ENCODE data around the gene EIF3L.

DNA sequence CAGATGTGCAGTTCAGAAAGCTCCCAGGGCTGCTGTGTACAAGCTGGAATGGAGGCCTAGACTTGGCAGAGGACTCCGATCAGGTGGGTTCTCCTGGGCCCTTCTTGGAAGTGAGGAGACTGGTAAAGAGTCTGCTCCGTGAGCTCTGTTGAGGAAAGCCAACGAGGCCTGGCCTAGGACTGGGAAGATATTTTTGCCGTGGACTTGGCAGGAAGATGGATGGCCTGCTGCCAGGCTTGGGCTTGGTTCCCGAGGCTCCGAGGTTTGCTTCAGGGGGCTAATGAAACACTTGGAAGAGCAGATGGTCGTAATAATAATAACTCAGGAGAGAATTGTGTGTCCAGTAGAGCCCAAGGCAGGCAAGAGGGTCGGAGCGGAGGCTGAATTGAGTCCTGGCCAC lies 22.2 kb upstream of the EIF3L start:
- TF ChIP-seq, protein P1, sequence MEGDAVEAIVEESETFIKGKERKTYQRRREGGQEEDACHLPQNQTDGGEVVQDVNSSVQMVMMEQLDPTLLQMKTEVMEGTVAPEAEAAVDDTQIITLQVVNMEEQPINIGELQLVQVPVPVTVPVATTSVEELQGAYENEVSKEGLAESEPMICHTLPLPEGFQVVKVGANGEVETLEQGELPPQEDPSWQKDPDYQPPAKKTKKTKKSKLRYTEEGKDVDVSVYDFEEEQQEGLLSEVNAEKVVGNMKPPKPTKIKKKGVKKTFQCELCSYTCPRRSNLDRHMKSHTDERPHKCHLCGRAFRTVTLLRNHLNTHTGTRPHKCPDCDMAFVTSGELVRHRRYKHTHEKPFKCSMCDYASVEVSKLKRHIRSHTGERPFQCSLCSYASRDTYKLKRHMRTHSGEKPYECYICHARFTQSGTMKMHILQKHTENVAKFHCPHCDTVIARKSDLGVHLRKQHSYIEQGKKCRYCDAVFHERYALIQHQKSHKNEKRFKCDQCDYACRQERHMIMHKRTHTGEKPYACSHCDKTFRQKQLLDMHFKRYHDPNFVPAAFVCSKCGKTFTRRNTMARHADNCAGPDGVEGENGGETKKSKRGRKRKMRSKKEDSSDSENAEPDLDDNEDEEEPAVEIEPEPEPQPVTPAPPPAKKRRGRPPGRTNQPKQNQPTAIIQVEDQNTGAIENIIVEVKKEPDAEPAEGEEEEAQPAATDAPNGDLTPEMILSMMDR (conservative IDR thresholded peaks at IDR 0.05; ENCODE audit: low read depth, low read length) = no peak
- no peak for TF ChIP-seq EZH2 (IDR thresholded peaks at IDR 0.05; ENCODE audit: low read length, unreplicated experiment)
- no peak for TF ChIP-seq EZH2phosphoT487 (IDR thresholded peaks at IDR 0.05; ENCODE audit: borderline replicate concordance, low read length)

All from PC-3 (cell line).